ENCODE measurements around the gene TAF9B.
"Not testable (repeated sequence)": the region's sequence is repeated elsewhere in the genome, so short reads cannot be mapped to it uniquely, and the experiment has no call there.

The TAF9B gene

DNA sequence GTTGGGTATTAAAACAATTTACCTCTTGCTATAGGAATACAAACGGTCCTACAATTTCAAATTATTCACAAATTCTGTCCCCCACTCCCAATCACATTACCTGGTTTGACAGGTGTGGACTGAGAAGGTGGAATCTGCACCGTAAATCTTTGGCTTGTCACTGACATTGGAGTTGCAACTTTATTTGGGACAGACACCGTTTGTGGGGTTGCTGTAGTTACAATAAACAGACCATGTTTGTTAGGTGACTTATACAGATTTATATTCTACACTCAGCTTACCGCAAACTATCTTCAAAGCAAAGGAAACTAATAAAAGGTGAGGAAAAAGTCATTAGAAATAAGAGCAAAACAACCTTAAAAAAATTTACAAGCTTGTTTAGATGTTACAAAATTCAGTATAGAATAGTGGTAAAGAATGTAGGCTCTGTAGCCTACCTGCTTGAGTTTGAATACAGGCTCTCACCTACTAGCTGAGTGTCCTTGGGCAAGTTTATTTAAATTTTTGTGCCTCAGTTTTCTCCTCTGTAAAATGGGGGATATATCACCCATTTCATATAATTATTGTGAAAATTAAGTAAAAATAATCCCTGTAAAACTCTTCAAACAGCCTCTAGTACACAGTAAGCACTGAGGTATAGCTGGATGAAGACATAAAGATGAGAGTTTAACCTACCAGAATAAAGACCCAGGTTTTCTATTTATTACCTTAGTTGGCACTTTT is 6.1 kb downstream of the TAF9B start:
- H3K4me1 ChIP-seq (ENCODE audit: control insufficient read depth, insufficient read depth, low read length): peaks cover 4% of the 10 kb centered on the region
- H3K4me3 ChIP-seq (ENCODE audit: low read length): no peak overlapping the region
- H3K9me3 ChIP-seq (replicated peaks; ENCODE audit: low read length): no peaks in the 10 kb centered on the region
- peaks cover 10% of the 10 kb centered on the region for H3K36me3 ChIP-seq (ENCODE audit: insufficient read depth, low read length)
- no peak overlapping the region for H3K4me2 ChIP-seq (ENCODE audit: low read length)
- H3K27me3 ChIP-seq (ENCODE audit: control insufficient read depth, insufficient read depth, low read length): no peaks in the 10 kb centered on the region
- H3K9ac ChIP-seq (ENCODE audit: low read depth, low read length): no peak overlapping the region

DNA sequence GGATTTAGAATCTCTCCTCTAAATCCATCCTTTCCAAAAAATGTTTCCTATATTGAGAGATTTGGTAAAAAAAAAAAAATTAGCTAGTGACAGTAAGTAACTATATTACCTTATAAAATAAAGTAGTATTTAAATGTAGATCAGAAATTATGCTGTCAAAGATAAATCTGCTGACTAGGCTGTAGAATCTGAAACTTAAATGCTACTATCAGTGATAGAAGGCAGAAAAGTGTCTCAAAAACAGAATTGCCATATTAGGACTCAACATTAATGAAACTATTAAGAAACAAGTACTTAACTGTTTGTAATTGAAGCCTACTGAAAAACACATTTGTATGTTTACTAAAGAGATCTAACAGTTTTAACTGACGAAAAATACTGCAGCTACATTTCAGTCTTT is 8.3 kb downstream of the TAF9B start:
- H3K9ac ChIP-seq (ENCODE audit: low read depth, low read length): no peak overlapping the region
- H3K36me3 ChIP-seq (ENCODE audit: insufficient read depth, low read length): peaks cover 22% of the 10 kb centered on the region
- H3K4me2 ChIP-seq (ENCODE audit: low read length): no peak overlapping the region
- H3K27me3 ChIP-seq (ENCODE audit: control insufficient read depth, insufficient read depth, low read length): no peaks in the 10 kb centered on the region
- no peak overlapping the region for H3K4me3 ChIP-seq (ENCODE audit: low read length)
- no peaks in the 10 kb centered on the region for H3K9me3 ChIP-seq (replicated peaks; ENCODE audit: low read length)
- H3K4me1 ChIP-seq (ENCODE audit: control insufficient read depth, insufficient read depth, low read length): no peaks in the 10 kb centered on the region

DNA sequence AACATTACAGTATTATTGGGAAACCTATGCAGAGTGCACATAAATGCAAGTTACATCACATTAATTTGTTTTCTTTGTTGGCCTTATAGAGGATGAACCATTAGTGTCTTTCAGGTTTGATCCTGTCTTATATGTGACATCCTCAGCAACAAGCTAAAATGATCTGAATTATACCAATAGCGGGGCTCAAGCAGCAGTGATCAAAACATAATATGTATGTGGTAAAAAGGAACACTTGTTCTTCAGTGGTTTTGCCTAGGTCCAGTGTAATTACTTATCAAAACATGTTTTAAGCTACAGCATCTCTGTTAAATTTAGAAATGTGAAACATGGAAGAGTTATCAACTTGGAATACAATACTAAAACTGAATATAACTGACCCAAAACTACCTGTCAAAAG is 9.1 kb downstream of the TAF9B start:
- Histone ChIP-seq H3K36me3 (ENCODE audit: insufficient read depth, low read length) (peaks cover 23% of the 10 kb centered on the region), H3K4me1 (ENCODE audit: control insufficient read depth, insufficient read depth, low read length) (no peaks in the 10 kb centered on the region), H3K27me3 (ENCODE audit: control insufficient read depth, insufficient read depth, low read length) (no peaks in the 10 kb centered on the region), H3K4me2 (ENCODE audit: low read length) (no peak overlapping the region), H3K9ac (ENCODE audit: low read depth, low read length) (no peak overlapping the region), H3K9me3 (replicated peaks; ENCODE audit: low read length) (no peaks in the 10 kb centered on the region), H3K4me3 (ENCODE audit: low read length) (no peak overlapping the region)

DNA sequence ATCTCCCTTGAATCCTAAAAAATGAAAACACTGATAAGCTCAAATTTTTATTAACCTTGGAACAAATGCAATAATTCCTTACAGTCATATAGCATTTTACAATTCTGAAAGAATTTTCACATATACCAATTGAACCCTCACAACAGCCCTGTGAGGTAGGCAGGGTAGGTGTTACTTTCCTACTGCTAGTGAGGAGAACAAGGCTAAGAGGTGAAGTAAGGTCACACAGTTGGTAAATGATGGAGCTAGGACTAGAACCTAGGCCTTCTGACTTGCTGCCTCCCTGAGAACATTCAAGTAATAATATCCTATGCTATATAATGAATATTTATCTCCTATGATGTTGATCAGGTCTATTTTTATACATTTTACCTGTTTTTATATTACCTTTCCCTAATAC is 9.7 kb downstream of the TAF9B start:
- Histone ChIP-seq H3K36me3 (ENCODE audit: insufficient read depth, low read length) (peaks cover 30% of the 10 kb centered on the region), H3K4me1 (ENCODE audit: control insufficient read depth, insufficient read depth, low read length) (no peaks in the 10 kb centered on the region)

DNA sequence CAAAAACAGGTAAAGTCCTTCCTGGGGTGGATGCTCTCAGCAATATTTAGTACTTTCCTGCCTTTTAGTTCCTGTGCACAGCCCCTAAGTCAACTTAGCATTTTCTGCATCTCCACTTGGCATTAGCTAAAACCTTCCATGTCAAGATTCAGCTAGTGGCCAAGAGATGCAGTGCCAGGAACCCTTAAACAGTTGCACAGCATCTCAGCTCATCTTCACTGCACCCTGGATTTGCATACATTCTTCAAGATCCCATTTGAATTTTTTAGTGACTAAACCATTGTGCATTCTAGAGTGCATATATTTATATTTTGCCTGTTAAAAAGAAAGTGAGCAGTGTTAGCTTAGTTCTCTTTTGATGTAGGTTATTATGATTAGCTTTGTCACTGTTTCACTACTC is 13.7 kb downstream of the TAF9B start:
- not testable (repeated sequence) for H3K9me3 ChIP-seq (replicated peaks; ENCODE audit: low read length); H3K4me3 ChIP-seq (ENCODE audit: low read length); H3K27me3 ChIP-seq (ENCODE audit: control insufficient read depth, insufficient read depth, low read length); H3K9ac ChIP-seq (ENCODE audit: low read depth, low read length); H3K4me2 ChIP-seq (ENCODE audit: low read length); H3K4me1 ChIP-seq (ENCODE audit: control insufficient read depth, insufficient read depth, low read length)
- H3K36me3 ChIP-seq (ENCODE audit: insufficient read depth, low read length): peaks cover 51% of the 10 kb centered on the region

More for the DNA sequence above, 9.7 kb downstream of the TAF9B start:
- H3K4me2 ChIP-seq (ENCODE audit: low read length): no peak overlapping the region
- H3K9ac ChIP-seq (ENCODE audit: low read depth, low read length): no peak overlapping the region
- H3K4me3 ChIP-seq (ENCODE audit: low read length): no peak overlapping the region
- no peaks in the 10 kb centered on the region for H3K27me3 ChIP-seq (ENCODE audit: control insufficient read depth, insufficient read depth, low read length)
- H3K9me3 ChIP-seq (replicated peaks; ENCODE audit: low read length): no peaks in the 10 kb centered on the region

DNA sequence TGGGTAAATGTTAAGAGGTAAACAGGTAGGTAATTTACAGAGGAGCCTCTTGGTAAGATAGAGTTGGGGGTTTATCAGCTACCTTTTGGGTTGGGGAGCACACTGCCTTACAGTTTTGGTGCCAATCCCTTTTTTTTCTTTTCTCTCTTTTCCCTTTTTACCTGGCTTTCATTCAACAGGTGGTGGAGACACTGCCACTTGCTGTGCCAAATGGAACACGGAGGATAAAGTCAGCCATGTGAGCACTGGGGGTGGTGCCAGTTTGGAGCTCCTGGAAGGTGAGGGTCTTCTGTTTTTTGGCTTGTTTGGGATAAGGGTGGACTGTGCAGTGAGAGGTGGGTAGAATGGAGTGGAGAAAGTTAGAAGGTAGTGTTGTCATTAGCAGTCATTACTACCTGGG is 14.3 kb downstream of the TAF9B start:
- H3K4me1 ChIP-seq (ENCODE audit: control insufficient read depth, insufficient read depth, low read length): peaks cover 5% of the 10 kb centered on the region
- H3K4me2 ChIP-seq (ENCODE audit: low read length): no peak overlapping the region
- H3K27me3 ChIP-seq (ENCODE audit: control insufficient read depth, insufficient read depth, low read length): no peaks in the 10 kb centered on the region
- no peak overlapping the region for H3K4me3 ChIP-seq (ENCODE audit: low read length)
- peaks cover 52% of the 10 kb centered on the region for H3K36me3 ChIP-seq (ENCODE audit: insufficient read depth, low read length)
- no peaks in the 10 kb centered on the region for H3K9me3 ChIP-seq (replicated peaks; ENCODE audit: low read length)
- no peak overlapping the region for H3K9ac ChIP-seq (ENCODE audit: low read depth, low read length)

DNA sequence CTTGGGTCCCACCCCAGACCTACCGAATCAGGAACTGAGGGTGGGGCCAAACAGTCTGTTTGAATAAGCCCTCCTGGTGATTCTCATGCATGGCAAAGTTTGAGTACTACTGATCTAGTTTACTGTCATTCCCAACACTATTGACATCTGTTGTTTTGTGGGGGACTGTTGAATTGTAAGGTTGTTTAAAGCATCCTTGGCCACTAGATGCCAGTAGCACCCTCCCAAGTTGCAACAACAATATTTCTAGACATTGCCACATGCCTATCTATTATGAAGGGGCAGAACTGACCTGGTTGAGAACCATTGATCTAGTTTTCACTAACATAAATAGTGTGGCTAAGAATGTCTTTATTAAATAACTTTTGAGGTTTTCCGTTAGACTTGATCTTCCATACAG is 15.1 kb downstream of the TAF9B start:
- Histone ChIP-seq H3K9ac (ENCODE audit: low read depth, low read length) (no peak overlapping the region), H3K4me3 (ENCODE audit: low read length) (no peak overlapping the region), H3K4me2 (ENCODE audit: low read length) (no peak overlapping the region), H3K36me3 (ENCODE audit: insufficient read depth, low read length) (peaks cover 50% of the 10 kb centered on the region), H3K27me3 (ENCODE audit: control insufficient read depth, insufficient read depth, low read length) (no peaks in the 10 kb centered on the region), H3K4me1 (ENCODE audit: control insufficient read depth, insufficient read depth, low read length) (peaks cover 5% of the 10 kb centered on the region), H3K9me3 (replicated peaks; ENCODE audit: low read length) (no peaks in the 10 kb centered on the region)

DNA sequence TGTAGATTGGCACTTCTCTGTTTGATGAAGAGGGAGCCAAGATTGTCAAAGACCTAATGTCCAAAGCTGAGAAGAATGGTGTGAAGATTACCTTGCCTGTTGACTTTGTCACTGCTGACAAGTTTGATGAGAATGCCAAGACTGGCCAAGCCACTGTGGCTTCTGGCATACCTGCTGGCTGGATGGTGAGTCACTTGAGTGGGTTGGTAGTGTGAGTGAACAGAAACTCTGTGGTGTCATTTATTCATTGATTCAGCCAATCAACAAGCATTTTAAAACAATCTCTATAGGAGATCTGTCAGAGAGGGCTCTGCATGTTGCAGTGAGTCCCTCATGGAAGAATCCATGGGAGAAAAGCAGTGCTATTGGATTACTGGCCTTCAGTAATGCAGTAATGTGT is 16.3 kb downstream of the TAF9B start:
- no peak overlapping the region for H3K9ac ChIP-seq (ENCODE audit: low read depth, low read length)
- H3K4me3 ChIP-seq (ENCODE audit: low read length): no peak overlapping the region
- no peaks in the 10 kb centered on the region for H3K9me3 ChIP-seq (replicated peaks; ENCODE audit: low read length)
- peaks cover 5% of the 10 kb centered on the region for H3K4me1 ChIP-seq (ENCODE audit: control insufficient read depth, insufficient read depth, low read length)
- H3K36me3 ChIP-seq (ENCODE audit: insufficient read depth, low read length): peaks cover 47% of the 10 kb centered on the region
- no peaks in the 10 kb centered on the region for H3K27me3 ChIP-seq (ENCODE audit: control insufficient read depth, insufficient read depth, low read length)
- no peak overlapping the region for H3K4me2 ChIP-seq (ENCODE audit: low read length)

DNA sequence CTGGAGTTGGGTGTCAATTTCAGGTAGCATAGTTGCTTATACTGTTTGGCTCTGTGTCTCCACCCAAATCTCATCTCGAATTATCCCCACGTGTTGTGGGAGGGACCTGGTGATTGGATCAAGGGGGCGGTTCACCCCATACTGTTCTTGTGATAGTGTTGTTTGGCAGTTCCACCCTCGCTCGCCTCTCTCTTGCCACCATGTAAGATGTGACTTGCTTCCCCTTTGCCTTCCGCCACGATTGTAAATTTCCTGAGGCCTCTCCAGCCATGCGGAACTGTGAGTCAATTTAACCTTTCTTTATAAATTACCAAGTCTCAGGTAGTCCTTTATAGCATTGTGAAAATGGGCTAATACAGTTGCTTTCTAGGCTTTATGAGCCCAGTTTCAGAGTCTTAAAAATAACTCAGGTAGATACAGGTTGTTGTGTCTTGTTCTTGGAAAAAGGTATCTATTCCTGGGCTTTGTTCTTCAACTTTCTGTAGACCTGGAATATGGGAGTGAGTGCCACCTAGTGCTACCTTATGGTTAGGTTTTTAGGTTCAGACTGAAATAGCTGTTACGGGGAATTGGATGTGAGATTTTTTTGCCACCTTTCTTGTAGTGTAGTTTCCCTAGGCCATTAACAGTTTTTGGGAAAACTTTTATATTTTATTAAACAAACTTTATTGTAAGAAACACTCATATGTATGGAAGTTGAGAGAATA is 19.8 kb downstream of the TAF9B start:
- no peak overlapping the region for H3K9ac ChIP-seq (ENCODE audit: low read depth, low read length)
- no peak overlapping the region for H3K4me3 ChIP-seq (ENCODE audit: low read length)
- no peaks in the 10 kb centered on the region for H3K27me3 ChIP-seq (ENCODE audit: control insufficient read depth, insufficient read depth, low read length)
- no peaks in the 10 kb centered on the region for H3K9me3 ChIP-seq (replicated peaks; ENCODE audit: low read length)
- no peak overlapping the region for H3K4me2 ChIP-seq (ENCODE audit: low read length)
- H3K36me3 ChIP-seq (ENCODE audit: insufficient read depth, low read length): peaks cover 55% of the 10 kb centered on the region
- peaks cover 5% of the 10 kb centered on the region for H3K4me1 ChIP-seq (ENCODE audit: control insufficient read depth, insufficient read depth, low read length)

DNA sequence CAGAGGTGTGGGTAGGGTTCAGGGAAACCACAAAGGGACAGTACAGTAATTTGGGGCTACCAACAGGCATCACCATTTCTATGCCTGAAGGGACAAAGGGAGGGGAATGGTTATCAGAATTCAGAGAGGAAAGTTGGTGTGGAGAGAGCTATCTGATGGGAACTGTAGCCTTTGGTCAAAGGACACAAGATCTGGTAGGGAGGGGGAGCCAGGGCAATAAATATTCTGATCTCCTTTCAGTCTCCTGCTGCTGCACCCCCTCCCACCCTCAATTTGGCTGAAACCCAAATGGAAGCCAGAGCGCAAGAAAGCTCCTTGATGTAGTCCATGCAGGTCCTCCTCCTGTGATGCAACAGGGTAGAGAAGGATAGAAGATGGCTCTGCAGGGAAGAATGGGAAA is 20.8 kb downstream of the TAF9B start:
- H3K36me3 ChIP-seq (ENCODE audit: insufficient read depth, low read length): peaks cover 57% of the 10 kb centered on the region
- no peak overlapping the region for H3K4me3 ChIP-seq (ENCODE audit: low read length)
- H3K27me3 ChIP-seq (ENCODE audit: control insufficient read depth, insufficient read depth, low read length): no peaks in the 10 kb centered on the region
- no peak overlapping the region for H3K9ac ChIP-seq (ENCODE audit: low read depth, low read length)
- no peaks in the 10 kb centered on the region for H3K9me3 ChIP-seq (replicated peaks; ENCODE audit: low read length)
- H3K4me1 ChIP-seq (ENCODE audit: control insufficient read depth, insufficient read depth, low read length): peaks cover 5% of the 10 kb centered on the region
- H3K4me2 ChIP-seq (ENCODE audit: low read length): no peak overlapping the region

DNA sequence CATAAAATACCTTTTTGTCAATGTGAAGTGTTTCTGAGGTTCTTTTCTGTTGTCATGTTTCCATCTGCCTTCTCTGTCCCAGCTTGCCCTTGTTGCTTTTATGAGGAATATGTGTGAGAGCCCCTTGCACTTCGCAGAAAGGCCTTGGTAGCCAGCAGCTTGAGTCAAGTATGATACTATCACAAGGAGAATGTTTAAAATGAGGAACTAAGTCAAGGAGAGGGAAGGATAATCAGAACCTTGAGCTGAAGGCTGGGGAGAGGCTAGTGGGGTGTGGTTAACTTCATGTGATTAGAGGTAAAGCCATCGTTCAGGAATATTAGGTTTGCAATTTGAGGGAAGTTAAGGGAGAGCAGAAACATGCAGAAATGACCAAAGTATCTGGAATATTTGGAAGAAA is 22.7 kb downstream of the TAF9B start:
- Histone ChIP-seq H3K4me1 (ENCODE audit: control insufficient read depth, insufficient read depth, low read length) (no peaks in the 10 kb centered on the region), H3K4me3 (ENCODE audit: low read length) (no peak overlapping the region), H3K4me2 (ENCODE audit: low read length) (no peak overlapping the region), H3K9me3 (replicated peaks; ENCODE audit: low read length) (no peaks in the 10 kb centered on the region), H3K9ac (ENCODE audit: low read depth, low read length) (no peak overlapping the region), H3K27me3 (ENCODE audit: control insufficient read depth, insufficient read depth, low read length) (no peaks in the 10 kb centered on the region), H3K36me3 (ENCODE audit: insufficient read depth, low read length) (peaks cover 63% of the 10 kb centered on the region)

DNA sequence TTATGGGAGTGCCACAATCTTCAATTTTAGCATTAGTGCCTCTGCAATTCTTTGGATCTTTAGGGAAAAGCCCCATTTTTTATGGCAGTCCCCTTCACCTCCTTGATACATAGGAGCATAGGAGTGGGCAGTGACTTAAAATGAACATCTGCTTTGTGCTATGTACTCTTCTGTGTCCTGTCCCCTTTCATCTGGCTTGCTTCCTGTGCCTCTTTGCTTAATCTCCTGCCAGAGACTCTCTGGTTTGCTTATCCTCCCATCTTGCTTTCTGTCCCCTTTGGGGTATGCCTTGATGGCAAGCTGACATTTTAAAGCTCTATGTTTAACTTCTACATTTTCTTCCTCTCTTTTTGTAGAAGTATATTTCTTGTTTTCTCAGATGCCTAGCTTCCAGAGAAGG is 23.1 kb downstream of the TAF9B start:
- H3K9me3 ChIP-seq (replicated peaks; ENCODE audit: low read length): no peaks in the 10 kb centered on the region
- H3K36me3 ChIP-seq (ENCODE audit: insufficient read depth, low read length): peaks cover 64% of the 10 kb centered on the region
- no peak overlapping the region for H3K4me3 ChIP-seq (ENCODE audit: low read length)
- H3K4me2 ChIP-seq (ENCODE audit: low read length): no peak overlapping the region
- no peaks in the 10 kb centered on the region for H3K27me3 ChIP-seq (ENCODE audit: control insufficient read depth, insufficient read depth, low read length)
- H3K4me1 ChIP-seq (ENCODE audit: control insufficient read depth, insufficient read depth, low read length): no peaks in the 10 kb centered on the region
- no peak overlapping the region for H3K9ac ChIP-seq (ENCODE audit: low read depth, low read length)
